HG03565 (cell line): ENCODE measurements around the gene ANO2.

Experiments used
- ATAC-seq: cut with Tn5 transposase; IDR thresholded peaks from one replicate; pipeline ENCODE4 v1.9.1; 2021; ENCODE audit warnings: mild to moderate bottlenecking, moderate library complexity; ENCODE audit not compliant: unreplicated experiment

Gene ANO2

DNA sequence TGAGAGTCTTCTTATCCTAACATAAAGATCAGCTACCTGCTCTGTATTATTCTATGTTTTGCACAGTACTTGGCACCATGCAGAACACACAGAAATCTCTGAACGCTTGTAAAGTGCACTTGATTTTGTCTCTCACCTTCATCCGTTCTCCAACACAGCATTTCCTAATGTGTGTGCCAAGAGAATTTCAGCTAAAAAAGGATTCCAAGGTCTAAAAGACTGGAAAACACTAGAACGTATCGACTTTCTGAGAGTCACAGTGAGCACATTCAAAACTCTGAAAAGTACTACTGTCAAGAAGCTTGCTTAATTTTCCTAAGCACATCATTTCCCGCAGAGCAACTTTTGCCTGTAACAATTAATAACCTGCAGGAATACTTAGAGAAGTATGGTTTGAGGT lies 211.1 kb downstream of the ANO2 start:
- no peak for ATAC-seq

DNA sequence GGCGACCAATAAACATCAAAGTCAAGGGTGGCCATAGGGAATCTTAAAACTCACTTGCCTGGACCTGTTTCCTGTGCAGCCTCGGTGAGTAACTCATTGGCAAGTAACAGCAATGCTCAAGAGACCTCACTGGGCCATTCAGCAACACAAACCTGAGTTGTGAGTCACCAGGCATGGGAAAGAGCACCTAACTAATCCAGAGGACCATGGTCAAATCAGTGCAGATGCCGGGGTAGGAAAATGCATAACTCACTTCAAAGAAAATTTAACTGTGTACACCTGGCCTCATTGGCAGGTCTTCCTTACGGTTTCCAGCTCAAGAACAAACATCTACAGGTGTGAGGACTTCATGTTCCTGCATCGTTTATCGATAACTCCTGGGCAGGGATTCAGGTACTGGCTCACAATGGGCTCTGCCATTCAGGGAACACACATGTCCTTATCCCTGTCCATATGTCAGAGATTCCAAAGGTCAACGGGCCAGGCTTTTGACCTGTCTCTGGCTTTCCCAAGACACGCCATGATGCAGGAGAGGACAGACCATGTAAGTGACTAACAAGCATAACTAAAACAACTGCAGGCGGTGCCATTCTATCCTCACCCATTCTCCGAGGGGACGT lies 211.8 kb downstream of the ANO2 start:
- no peak for ATAC-seq

DNA sequence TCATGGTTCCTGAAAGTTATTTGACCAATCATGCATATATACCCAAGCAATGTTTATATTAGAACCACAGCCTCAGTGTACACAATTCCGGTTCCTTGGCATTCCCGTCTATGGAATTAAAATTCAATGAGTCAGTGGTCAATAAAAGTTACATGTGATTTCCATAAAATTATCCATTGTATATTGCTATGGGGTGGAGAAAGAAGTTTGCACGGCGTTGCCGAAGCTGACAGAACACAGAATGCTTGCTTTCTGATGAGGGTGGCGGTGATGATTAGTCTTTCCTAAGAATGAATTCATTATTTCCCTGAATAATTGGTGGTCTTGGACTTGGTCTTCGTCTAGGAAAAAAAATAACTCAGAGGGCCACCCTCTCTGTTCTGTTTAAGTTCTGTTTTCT lies 214.1 kb downstream of the ANO2 start:
- ATAC-seq = no peak

DNA sequence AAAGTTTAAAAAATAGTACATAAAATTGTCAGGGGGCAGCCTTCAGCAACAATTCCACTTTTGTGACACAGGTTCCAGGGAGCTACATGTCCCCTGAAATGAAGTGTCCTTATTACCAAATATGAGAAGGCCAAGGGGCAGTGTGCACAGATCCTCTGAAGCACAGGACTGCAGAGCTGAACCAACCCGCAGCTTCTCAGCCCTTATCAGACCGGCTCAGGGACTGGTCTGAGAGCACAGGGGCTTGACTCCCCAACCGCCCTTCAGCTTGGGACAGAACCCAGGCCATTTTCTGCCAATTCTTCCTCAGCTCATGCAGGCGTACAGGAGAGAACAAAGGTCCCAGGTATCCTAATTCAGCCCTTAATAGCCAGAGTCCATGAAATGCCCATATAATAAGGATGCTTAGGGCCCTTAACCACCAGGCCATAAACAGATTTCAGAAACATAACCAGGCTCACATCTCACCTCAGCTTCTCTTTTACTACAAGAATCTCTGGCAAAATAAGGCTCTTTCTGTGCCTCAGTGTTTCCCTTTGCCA lies 221.3 kb downstream of the ANO2 start:
- no peak for ATAC-seq

GRCh38 chr12:5723071-5723470 lies 222.0 kb downstream of the ANO2 start:
- no peak for ATAC-seq

DNA sequence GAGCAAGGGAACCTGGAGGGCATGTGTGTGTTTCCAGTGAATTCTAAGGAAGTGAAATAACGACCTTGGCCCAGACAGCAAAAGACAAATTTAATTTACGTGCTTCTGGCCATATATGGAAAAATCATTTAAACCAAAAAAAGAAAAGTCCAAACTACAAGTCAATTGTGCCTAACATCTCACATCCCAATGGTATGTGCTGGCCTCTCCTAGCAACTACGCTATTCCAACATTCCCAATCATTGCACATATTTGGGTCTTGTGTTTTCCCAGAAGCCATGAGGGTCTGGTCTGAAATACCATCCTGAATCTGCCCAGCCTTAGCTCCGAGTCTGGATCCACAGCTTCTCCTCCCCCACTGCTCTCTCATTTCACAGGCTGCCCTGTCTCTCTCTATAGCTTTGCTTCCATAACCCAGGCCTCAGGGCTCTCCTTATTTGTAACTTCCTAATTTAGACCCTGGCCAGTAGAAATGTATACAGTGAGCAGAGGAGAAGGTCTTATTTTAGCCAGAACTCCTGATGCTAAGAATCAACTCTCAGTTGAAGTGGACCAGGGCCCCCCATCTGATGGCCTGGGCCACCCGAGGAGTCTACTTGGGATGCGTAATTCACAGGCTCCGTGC lies 224.6 kb downstream of the ANO2 start:
- ATAC-seq = no peak

DNA sequence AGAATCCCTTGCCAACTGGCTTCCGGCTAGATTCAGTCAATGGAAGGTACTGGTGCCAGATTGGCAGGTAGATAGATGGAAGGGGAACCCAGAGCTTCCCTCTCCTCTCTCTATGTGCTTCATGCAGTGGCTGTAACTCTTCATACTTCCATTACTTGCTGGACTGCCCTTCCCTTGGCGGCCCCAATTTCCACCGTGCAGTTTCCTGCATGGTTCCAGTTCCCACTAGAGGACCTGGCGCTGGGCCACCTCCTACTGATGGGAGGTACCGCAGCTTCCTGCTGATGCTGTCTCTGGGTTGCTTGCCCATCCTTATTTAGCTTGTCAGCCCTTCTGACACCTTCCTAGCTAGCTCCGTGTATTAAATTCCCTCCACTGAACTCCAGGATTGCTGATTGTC lies 226.4 kb downstream of the ANO2 start:
- ATAC-seq = no peak

DNA sequence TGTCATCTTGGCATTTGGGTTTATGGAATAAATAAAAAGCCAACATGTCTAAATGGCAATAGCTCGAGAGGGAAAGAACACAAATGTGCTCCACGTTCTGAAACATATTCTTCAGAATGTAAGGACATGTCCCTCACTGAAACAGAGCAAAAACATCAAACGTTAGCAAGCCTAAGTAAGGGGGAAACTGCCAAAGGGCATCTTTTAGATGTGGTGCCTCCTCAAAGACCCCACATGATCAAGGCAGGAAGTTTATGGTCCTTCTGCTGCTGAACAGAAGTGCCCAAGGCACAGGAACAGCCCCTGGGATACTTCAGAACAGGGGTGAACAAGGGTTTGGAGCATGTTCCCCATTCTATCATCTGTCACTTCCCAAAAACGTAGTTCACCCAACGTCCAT lies 227.0 kb downstream of the ANO2 start:
- no peak for ATAC-seq

DNA sequence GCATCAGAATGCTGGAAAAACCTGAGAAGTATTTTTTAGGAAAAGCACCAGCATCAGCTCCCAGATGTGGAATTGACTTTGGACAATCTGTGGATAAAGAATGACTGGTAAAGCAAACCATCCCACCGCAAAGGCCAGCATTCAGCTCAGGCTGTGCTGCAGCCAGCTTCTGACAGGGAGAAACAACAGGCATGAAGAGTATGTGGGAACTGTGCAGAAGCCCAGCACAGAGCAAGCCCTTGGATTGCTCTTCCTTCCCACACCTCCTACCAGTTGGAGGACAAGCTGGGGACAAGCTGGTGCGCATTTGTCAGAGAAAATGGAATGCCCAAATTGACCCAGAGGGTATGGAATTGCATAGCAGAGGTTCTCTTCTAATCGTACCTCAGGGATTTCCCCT lies 228.1 kb downstream of the ANO2 start:
- no peak for ATAC-seq

GRCh38 chr12:5716201-5716600 lies 228.9 kb downstream of the ANO2 start:
- no peak for ATAC-seq

DNA sequence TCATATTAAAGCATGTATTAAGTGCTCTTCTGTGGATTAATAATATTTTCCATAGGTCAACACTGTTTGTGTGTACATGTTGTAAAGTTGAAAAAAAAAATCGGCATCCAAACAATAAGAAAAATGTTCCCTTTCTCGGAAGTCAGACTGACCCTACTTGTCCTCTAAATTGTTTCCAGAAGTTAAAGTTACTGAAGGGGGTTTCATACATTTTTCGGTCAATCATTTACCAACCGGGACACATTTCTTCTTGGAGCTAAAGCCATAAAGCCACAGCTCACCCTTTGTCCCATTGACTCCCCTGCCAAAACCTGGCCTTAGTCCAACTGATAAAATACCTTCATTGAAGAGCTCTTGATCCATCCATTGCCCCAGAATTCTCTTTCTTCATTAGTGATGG lies 230.0 kb downstream of the ANO2 start:
- ATAC-seq = no peak

DNA sequence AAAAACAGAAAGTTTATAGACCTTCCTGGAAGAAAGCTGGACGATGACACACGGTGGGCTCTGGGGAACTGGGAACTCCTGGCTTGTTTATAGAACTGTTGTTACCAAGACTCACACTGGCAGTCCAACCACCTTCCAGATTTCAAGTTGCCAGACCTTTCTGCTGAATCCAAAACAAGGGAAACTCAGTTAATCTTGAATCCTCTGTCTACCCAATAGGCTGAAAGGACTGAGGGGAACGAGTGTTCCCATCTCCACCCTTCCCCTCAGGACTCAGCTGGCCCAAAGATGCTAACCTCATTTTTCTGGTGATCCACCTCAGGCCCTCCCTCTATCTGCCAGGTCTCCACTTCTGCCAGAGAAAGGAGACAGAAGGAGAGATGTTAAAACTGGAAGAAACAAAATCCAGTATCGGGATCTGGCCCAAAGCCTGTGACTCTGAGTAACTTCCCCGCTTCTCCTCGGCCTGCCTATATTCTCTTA lies 231.4 kb downstream of the ANO2 start:
- no peak for ATAC-seq

GRCh38 chr12:5710260-5710878 lies 234.7 kb downstream of the ANO2 start:
- no peak for ATAC-seq

DNA sequence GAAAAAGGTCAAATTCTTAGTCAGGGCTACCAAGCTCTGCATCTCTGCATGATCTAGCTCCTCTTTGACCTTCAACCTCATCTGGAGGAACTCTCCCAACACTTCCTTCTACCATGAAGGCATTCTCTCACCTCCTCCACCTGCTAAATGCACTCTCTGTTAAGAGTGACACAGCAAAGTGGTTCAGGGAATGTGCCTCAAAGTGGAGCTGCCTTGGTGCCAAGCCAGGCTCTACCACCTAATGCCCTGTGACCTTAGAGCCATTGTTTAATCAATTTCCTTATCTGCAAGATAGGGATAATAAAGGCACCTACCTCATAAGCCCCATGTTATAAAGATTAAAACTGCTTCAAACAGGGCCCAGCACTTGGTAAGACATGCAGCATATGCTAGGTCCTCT lies 236.7 kb downstream of the ANO2 start:
- ATAC-seq = no peak

DNA sequence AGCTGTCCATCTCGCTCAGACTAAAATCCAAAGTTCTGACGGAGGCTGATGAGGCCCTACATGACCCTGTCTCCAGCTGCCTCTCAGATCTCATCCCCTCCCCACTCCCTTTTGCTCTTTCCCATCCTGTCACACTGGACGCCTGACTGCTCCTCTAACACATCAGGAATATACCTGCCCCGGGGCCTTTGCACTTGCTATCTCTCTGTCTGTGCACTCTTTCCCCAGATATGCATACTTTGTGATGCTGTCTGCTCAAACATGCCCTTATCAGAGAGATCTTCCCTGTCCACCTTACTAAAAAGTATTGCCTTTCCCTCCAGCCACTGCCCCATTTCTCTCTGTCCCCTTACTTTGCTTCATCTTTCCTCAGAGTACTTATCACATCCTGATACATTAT lies 238.8 kb downstream of the ANO2 start:
- no peak for ATAC-seq

DNA sequence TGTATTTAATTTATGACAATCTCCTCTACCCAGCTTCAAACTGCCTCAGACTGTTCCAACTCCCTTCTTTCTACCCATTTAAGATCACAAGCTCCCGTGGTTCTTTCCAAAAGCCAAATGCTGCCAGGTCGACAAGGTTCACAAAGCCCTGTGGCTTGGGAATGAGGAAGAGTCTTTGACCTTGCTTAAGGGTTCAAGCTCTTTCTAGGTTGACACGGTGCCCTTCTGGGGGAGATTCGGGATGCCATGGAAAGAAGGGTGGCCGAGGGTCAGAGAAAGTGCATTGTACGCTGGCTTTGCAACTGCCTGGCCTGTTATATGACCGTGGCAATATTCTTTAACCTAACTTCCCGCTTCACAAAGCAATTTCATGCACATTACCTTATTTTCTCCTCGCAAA lies 239.3 kb downstream of the ANO2 start:
- ATAC-seq = no peak

DNA sequence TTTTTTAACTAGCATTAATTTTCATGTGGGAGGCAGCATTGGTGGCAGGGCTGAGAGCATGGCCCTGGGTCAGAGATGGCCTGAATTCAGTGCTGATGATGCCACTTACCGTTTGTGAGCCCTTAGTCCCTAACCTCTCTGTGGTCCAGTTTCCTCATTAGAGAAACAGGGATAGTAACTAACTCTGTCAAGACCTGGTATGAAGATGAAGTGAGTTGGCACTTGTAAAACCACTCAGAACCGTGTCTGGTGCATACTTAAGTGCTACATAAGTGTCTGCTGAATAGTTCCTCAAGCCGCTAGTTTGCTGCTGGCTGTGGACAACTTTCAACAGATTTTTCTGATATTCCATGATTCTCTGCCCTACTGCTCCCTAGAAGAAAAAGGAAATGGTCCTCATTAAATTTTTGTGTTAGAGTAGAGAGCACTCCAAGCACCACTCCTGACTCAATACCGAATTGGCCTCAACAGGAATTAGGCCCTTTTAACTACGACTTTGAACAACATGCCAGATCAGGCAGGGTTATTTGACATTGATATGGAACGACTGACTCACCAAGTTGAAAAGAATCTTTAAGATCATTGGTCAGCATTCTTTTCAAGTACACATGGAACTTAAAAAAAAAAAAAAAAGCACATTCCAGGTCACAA lies 250.2 kb downstream of the ANO2 start:
- ATAC-seq = no peak

DNA sequence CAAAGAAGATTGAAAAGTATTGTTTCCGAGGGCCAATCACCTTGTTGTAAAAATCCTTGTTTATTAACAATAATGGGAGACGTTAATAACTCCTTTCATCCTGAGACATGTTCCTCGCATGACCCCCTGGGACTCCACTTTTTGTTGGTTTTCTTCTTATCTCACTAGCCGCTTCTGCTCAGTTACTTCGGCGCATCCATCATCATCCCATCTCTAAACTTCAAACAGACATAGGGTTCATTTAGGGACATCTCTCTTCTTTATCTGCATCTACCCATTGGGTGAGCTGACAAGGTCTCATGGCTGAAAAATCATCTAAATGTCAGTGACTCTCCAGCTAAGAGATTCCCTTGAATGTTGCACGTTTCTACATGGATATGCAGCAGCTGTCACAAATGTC lies 252.2 kb downstream of the ANO2 start:
- no peak for ATAC-seq

DNA sequence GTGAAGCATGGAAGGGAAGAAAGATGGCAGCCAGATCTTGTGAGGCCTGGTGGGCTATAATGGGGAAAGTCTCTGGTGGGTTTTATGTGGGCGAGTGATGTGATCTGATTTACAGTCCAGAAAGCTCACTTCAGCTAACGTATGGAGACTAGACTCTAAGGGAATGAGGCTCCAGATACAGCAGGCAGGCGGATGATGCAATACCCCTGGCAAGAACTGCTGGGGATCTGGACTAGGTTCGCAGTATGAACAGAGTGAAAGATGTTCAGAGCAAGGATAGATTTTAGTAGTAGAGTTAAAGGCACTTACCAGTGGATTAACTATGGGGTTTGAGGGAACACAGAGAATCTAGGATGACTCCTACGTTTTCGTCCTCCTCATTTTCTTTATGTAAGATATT lies 253.1 kb downstream of the ANO2 start:
- ATAC-seq = no peak

- ATAC-seq = no peak
Observed at GRCh38 chr12:5690240-5690639, 254.8 kb downstream of the ANO2 start.

DNA sequence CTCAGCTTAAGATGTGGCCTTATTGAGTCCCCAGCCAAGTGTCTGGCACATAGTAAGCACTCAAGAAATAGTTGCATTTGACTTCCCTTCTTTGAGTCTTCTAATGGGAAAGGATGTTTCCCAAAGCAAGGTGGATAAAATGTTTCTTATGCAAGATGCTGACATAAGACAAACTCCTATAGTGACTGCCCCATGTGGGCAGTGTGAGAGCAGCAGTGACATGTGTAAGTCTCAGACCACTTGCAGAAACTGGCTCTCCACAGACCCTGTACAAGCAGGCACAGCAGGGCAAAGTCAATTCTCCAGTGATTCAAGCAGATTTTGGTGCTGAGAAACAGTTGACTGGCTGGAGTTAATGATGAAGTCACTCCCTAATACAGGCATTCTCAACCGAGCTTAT lies 255.3 kb downstream of the ANO2 start:
- no peak for ATAC-seq

- no peak for ATAC-seq
Observed at GRCh38 chr12:5688226-5688625, 256.8 kb downstream of the ANO2 start.
